NOMO-1 treated with DMSO at 0.1 percent for 48 hours (cell line): ENCODE data around the gene DENND4A.

ENCODE experiments used
- DNase-seq: peaks from one replicate; lab custom pipeline; 2025; ENCODE audit not compliant: unreplicated experiment; lab: John Stamatoyannopoulos, UW

Gene DENND4A

DNA sequence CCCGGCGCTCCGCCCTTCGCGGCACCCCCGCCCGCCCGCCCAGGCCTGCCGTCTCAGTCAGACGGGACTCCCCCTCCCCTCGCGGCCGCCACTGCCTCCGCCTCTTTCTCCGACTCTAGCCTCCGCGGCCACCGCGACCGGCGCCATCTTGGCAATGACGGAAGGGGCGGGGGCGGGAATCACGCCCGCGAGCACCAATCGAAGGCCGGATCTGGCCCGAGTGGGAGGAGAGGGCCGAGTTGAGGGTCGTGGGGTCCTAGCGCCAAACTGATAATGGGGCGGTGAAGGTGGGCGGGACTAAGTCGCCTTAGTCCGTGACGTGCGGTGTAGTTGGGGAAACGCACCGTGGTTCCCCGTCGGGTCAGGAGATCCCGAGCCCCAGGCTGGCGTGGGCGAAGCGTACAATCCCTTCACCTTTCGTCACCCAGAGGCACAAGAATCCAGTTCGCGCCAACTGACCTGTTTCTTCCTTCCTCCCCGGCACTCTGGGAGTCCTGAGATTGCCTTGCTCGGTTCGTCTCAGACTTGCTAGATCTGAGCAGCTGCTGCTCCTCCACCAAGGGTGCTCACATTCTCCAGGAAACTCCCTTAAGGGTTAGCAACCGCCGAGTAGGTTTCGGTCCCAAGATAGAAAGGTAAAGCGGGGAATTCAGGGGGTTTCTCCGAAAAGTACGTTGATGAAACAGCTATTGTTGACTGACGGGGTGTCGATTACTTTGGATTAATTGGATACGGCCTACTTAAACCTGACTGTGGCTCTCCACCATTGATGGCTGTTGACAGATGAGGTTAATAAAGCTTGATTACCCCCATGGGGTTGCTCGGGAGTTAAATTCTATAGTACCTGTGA lies at the start of gene DENND4A:
TSS of gene DENND4A (minus strand) at position 156 of the 850 bp plus-strand sequence. CDS start 35,843 bp downstream, outside the sequence.
- DNase-seq: peak; percentile 99

GRCh38 chr15:65841121-65841930 lies 49.2 kb upstream of the DENND4A start:
- no peak for DNase-seq

DNA sequence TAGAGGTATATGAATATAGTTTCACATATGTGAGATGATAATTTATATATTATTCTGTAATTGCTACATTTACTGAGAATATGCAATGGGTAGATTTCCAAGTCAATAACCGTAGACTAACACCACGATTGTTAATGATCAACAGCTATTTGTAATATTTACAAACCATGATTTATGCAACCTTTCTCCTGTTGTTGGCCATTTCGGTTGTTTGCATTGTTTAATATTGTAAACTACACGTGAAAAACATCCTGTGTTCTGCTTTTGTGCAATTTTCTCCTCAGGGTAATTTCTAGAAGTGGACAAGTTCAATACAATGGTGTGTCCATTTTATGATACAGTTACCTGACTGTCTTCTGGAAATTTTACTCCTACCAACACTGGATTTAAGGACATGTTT lies 47.9 kb upstream of the DENND4A start:
- no peak for DNase-seq

GRCh38 chr15:65839354-65839901 lies 47.3 kb upstream of the DENND4A start:
- no peak for DNase-seq

- peak; percentile 63 for DNase-seq
Observed at GRCh38 chr15:65837301-65838294, 45.5 kb upstream of the DENND4A start.

DNA sequence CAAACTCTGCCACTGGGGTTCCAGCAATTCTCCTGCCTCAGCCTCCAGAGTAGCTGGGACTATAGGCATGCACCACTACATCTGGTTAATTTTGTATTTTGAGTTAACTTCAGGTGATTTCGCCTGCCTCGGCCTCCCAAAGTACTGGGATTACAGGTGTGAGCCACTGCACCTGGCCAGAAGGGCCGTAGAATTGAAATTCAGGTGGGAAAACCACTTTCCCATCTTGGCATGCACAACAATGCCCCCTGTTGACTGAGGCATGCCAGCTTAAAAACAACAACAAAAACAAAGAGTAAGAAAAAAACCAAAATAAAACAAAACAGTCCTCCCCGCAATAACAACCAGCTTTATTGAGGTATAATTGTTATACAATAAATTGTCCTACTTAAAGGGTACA lies 44.6 kb upstream of the DENND4A start:
- DNase-seq: no peak

GRCh38 chr15:65835447-65835846 lies 43.4 kb upstream of the DENND4A start:
- no peak for DNase-seq

GRCh38 chr15:65834603-65835282 lies 42.6 kb upstream of the DENND4A start:
- no peak for DNase-seq

DNA sequence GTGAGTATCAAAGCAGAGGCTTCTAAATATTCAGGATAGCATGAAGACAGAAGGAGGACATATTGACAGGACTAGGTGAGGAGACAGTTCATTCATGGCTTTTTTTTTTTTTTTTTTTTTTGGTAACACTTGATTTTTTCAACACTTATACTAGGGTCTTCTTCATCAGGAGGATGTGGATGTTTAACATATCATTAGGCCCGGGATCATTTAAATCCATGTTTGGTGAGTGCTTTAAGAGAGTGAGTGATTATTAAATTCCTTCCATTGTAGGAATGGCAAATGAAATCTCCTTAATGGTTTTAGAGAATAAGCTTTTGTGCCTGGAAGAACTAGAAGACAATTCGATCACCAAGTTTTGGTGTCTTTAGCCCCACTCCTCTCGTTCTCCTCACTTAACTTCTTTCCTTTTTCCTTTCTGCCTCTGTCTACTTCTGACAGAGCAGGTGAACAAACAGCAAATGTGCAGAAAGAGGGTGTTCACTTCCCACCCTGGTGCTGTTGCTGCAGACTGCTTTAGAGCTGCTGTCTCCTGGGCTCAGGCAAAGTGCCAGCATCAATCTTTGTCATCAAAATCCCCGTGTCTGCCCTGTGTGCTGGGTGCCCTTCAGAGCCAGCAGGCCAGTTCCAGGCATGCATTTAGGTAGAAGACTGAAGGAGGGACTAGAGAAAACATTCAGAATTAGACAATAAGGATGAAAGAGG lies 41.6 kb upstream of the DENND4A start:
- no peak for DNase-seq

DNA sequence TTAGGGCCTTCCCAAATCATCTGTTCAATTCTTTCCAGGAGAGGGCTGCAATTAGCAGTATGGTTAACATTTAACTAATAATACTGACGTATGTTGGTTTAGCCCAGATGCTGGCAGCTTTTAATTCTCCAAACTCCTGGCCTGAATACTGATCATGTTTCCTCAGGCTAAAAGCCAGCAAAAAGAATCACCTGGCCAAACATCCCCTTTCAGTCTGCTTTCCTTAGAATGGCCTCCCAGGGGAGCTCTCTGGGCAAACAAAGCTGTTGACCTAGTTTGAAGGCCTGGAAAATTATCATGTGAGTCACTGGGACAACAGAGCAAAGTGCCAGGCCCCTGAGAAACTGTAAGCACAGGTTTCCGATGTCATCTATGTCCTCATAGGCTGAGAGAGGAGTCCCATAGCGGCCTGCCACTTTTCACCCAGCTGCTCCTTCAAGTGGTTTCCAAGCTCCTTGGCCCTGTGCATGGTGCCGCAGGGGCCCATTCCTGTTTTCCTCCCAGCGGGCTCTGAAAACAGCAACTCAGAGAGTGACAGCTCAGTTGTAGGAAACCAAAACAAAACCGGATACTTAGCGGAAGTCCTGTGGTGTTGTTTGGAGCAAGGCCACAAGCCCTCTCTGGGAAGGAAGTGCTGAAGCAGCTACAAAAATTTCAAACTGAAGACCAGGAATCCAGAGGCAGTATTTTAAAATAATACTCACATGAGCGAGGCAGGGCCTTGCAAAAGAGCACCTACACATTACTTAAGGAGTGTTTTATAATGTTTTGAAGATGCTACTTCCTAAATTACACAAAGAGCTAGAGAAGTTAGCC lies 40.7 kb upstream of the DENND4A start:
- DNase-seq: peak; percentile 76

DNA sequence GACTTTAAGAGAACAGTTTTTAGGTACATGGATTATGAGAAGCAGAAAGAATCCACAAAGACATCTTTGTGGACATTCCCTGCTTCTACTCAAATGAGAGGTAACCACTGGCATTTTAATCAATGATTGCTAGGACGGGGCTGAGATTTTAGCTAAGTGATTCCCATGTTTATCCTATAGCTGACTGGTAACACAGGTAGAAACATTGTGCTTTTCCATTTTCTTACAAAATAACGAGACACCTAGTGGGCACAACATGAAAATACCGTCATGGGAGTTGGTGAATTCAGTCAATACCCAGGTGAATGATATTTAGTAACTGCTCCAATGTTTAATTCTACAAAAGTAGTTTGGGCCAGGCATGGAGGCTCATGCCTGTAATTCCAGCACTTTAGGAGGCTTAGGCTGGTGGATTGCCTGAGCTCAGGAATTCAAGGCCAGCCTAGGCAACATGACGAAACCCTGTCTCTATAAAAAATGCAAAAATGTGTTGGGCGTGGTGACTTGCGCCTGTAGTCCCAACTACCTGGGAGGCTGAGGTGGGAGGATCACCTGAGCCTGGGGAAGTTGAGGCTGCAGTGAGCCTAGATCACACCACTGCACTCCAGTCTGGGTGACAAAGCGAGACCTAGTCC lies 37.2 kb upstream of the DENND4A start:
- no peak for DNase-seq

DNA sequence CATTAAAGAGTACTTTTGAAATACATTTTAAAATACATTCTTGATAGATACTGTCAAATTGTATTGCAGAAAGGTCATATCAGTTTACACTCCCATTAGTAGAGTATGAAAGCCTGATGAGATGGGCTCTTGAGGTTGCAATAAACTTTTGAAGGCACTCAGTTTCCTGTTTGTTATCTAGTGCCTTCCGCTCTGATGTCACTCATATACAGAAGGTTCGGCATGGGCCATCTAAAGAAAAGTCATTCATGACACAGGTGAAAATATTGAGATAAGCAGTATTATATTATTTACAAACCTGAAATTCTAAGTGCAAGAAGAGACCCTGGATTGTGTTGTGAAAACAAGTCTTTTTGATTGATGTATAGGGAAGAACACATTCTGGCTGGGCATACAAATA lies 36.5 kb upstream of the DENND4A start:
- no peak for DNase-seq

DNA sequence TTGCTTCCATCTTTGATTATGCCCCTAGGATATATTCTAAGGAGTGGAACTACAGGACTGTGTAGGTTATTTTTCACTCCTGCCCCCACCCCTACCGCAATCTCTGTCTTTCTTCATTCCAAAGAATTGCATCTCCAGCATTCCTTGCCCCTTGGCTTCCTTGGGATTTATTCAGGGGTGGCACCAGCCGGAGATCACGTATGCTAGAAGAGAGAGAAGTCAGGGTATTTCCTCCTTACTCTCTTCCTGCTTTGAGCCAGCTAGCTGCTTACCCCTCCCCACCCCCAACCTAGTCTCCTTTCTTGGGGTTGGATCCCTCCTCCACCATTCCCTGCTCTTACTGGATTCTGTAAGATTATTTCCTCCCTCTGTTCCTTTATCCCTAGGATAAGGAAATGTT lies 35.0 kb upstream of the DENND4A start:
- DNase-seq: no peak

DNA sequence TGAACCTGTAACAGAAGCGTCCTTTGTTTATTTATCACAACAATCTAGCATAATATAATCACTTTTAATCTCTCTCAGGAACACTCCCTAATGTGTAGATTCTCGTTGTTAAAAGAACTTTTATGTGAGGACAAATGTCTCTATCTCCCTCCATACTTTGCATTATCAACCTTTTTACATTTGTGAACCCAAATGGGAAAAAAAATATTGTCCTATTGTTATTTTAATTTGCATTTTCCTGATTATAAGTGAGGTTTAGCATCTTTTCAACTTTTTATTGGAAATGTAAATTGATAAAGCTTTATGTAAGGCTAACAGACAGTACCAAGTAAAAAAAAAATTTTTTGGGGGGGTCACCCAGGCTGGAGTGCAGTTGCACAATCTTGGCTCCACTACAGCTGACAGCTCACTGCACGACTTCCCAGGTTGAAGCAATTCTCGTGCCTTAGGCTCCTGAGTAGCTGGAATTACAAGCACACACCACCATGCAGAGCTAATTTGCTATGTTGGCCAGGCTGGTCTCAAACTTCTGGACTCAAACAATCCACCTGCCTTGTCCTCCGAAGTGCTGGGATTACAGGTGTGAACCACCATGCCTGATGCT lies 33.0 kb upstream of the DENND4A start:
- no peak for DNase-seq

DNA sequence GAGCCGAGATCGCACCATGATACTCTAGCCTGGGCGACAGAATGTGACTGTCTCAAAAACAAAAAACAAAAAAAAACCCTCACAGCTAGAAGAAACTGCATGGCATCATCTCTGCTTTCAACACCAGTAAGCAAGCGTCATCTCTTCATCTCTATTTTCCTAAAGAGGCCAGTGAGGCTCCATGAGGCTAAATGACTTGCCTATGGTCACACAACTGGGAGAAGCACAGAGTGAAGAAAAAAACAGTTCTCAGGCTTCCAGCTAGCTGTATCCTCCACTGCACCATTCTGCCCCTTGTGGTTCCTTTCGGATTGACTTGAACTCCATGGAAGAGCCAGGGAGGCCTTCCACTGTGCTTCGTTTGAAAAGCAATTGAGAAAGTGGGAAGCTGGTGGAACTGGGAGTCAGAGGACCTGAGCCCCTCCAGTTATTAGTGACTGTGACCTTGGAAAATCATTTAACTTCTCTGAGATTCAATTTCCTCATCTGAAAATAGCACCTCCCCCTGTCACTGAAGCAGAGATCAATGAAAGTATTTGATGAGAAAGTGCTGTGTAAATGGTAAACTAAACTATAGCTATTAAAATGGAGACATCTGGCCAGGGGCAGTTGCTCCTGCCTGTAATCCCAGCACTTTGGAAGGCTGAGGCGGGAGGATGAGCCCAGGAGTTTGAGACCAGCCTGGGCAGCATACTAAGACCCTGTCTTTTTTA lies 32.1 kb upstream of the DENND4A start:
- peak; percentile 36 for DNase-seq

DNA sequence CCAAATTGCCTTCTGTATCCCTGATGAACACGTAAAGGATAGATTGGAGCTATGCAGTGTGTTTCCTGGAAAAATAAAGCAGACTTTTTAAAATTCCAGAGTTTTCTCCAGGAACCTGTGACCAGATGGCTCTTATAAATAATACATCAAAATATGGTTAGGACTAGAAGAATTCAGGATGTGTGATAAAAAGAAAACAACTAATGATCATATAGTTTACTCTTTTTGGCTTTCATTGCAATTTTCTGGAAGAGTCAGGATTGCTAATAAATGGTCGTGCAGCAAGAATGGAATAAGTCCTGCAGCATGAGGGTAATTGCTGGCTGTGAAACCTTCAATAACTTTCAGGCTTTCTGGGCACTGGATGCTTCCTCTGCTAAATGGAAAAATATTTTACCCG lies 30.2 kb upstream of the DENND4A start:
- DNase-seq: no peak

- DNase-seq: no peak
Observed at GRCh38 chr15:65821070-65821469, 29.0 kb upstream of the DENND4A start.
